ENCODE data around the gene ZNF778.

The ZNF778 gene

DNA sequence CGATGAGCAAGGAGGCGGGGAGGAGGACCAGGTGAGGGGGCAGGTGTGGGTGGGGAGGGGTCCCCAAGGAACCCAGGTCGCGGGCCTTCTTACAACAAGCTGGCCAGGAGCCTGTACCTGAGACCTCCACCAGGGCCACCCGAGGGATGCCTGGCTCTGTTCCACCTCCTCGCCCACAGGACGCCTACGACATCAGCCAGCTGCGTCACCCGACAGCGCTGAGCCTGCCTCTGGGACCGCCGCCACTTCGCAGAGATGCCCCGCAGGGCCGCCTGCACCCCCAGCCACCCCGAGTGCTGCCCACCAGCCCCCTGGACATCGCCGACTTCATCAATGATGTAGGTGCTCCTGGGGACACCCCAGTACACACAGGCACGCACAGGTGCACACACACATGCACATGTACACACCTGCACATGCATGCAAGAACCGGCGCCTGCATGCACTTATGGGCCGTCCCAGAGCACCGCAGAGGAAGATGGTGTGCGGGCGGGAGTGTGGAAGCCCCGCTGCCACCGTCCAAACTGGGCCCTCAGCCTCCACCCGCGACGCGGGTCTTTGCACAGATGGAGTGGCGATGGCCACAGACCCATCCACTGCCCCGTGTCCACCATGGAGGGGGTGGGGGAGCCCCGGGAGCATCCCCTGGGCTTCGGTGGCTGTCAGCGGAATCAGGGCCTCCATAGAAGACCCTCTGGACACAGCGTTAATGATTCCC, 23.8 kb upstream of the ZNF778 start:
- Histone ChIP-seq H3K27me3 (ENCODE audit: insufficient read depth, low read length) (peaks cover 36% of the 10 kb centered on the region), H3K4me3 (ENCODE audit: low read length) (no peak overlapping the region), H3K4me1 (ENCODE audit: insufficient read depth, low read length) (peaks cover 11% of the 10 kb centered on the region), H2AFZ (ENCODE audit: low read depth, low read length) (no peak overlapping the region), H3K9me3 (ENCODE audit: low read length) (no peaks in the 10 kb centered on the region), H3K36me3 (ENCODE audit: insufficient read depth, low read length) (no peaks in the 10 kb centered on the region)

DNA sequence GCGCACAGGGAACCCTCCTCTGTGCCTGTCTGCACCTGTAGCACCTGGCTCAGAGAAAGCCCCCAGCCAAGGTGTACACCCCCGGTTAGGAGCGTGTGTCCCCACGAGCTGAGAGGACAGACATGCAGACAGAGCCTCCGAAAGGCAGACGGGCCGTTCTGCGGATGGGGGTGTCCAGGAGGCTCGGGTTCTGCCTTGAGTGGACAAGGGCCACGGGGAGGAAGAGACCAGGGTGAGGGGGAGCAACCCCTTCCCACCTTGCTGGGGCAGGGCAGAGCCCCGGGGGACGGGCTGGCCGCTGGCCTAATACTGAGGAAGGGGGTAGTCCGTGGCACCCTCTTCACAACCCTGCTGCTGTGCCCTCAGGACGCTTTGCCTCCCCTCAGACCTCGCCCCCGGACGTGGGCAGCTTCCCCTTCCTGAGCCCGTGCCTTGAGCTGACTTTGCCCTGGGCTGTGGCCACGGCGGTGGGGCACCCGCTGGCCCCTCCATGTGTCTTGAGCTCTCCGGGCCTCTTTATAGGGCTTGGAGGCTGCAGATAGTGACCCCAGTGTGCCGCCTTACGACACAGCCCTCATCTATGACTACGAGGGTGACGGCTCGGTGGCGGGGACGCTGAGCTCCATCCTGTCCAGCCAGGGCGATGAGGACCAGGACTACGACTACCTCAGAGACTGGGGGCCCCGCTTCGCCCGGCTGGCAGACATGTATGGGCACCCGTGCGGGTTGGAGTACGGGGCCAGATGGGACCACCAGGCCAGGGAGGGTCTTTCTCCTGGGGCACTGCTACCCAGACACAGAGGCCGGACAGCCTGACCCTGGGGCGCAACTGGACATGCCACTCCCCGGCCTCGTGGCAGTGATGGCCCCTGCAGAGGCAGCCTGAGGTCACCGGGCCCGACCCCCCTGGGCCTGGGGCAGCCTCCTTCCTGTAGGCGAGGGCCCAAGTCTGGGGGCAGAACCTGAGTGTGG, 22.9 kb upstream of the ZNF778 start:
- Histone ChIP-seq H3K4me1 (ENCODE audit: insufficient read depth, low read length) (peaks cover 11% of the 10 kb centered on the region), H3K4me3 (ENCODE audit: low read length) (no peak overlapping the region), H3K9me3 (ENCODE audit: low read length) (no peaks in the 10 kb centered on the region), H2AFZ (ENCODE audit: low read depth, low read length) (no peak overlapping the region), H3K36me3 (ENCODE audit: insufficient read depth, low read length) (no peaks in the 10 kb centered on the region), H3K27me3 (ENCODE audit: insufficient read depth, low read length) (peaks cover 43% of the 10 kb centered on the region)

DNA sequence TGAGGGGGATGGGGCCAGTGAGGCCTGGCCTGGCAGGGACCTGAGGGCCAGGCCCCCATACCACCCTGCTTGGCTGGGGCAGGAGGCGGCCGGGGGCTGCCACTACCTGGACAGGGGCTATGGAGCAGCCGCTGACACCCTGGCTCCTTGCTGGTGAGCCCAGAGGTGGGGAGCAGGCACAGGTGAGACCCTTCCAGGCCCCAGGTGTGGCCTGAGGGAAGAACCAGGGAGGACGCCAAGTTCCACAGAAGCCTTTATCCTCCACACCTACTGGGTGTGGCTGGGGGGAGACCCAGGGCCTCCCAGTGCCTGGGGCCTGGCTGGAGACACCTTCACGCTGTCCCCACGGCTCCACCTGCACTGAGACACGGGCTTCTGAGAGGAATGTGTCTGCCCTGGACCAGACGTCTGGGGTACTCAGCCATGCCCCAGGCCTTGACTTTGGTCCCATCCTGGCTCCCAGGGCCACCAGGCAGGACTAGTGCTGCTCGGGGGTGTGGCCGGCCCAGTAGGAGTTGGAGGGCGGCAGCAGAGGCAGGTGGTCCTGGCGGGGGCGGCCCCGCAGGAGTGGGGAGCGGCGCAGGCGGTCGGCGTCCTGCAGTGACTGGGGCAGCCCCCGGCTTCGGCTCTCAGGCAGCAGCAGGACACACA, 21.9 kb upstream of the ZNF778 start:
- no peaks in the 10 kb centered on the region for H3K36me3 ChIP-seq (ENCODE audit: insufficient read depth, low read length)
- H3K9me3 ChIP-seq (ENCODE audit: low read length): no peaks in the 10 kb centered on the region
- H3K4me1 ChIP-seq (ENCODE audit: insufficient read depth, low read length): peaks cover 19% of the 10 kb centered on the region
- peaks cover 50% of the 10 kb centered on the region for H3K27me3 ChIP-seq (ENCODE audit: insufficient read depth, low read length)
- H3K4me3 ChIP-seq (ENCODE audit: low read length): no peak overlapping the region
- no peak overlapping the region for H2AFZ ChIP-seq (ENCODE audit: low read depth, low read length)

DNA sequence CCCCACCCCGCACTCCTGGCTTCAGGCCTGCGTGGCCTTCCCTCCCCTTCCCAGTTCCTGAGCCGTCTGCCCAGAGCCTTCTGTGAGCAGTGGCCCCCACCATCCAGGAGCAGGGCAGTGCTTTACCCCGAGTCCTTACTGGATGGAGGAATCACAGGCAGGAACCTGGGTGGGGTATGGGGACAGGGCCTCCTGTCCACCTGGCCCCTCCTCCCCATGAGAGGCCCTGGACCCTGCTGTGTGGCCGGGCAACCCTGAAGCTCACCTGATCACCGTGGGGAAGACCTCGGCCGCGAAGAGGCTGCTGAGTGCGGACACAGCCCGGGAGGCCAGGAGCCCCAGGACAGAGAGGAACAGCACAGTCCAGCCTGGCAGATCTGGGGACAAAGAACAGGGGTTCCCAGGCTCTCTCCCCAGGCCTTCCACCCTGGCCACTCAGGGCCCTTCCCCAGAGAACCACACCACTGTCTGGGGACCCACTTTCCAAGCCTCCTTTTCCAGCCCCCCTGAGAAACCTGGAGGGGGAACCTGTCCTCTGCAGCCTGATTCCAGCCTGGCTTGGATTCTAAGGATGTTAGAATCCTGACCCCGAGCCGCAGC, 20.4 kb upstream of the ZNF778 start:
- no peaks in the 10 kb centered on the region for H3K9me3 ChIP-seq (ENCODE audit: low read length)
- H2AFZ ChIP-seq (ENCODE audit: low read depth, low read length): no peak overlapping the region
- H3K4me1 ChIP-seq (ENCODE audit: insufficient read depth, low read length): peaks cover 11% of the 10 kb centered on the region
- H3K4me3 ChIP-seq (ENCODE audit: low read length): no peak overlapping the region
- peaks cover 48% of the 10 kb centered on the region for H3K27me3 ChIP-seq (ENCODE audit: insufficient read depth, low read length)
- no peaks in the 10 kb centered on the region for H3K36me3 ChIP-seq (ENCODE audit: insufficient read depth, low read length)

DNA sequence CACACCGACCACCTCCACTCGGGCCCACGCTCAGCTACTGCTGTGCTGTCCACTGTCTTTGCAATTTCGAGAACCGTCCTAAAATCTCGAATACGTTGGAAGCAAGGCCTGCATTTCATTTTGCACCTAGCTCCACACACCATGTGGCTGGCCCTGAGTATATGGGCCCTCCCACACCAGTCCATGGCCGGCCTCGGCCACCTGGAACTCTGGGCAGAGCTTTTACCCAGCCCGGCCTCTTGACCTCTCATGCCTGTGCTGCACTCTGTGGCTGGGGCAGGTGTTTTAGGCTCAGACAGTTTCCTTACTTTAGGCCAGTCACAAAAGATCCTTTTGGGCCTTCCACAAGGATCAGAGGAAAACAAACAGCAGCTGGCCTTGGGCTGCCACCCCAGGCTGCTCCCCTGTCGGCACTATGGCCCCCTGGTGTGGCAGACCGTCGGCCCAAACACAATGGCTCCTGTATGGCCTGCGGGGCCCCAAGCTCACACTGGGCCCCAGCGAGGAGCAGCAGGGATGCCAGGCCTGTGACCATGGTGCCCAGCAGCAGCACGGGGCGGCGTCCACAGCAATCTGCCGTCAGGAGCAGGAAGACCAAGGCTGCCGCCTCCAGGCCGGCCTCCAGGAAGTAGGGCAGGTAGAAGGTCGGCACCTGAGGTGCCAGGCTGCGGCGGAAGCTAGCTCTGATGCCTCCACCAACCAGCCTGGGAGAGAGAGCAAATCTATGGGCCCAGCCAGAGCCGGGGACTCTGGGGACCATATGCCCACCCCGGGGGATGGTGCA, 19.7 kb upstream of the ZNF778 start:
- H3K27me3 ChIP-seq (ENCODE audit: insufficient read depth, low read length): peaks cover 55% of the 10 kb centered on the region
- no peak overlapping the region for H2AFZ ChIP-seq (ENCODE audit: low read depth, low read length)
- peaks cover 3% of the 10 kb centered on the region for H3K9me3 ChIP-seq (ENCODE audit: low read length)

DNA sequence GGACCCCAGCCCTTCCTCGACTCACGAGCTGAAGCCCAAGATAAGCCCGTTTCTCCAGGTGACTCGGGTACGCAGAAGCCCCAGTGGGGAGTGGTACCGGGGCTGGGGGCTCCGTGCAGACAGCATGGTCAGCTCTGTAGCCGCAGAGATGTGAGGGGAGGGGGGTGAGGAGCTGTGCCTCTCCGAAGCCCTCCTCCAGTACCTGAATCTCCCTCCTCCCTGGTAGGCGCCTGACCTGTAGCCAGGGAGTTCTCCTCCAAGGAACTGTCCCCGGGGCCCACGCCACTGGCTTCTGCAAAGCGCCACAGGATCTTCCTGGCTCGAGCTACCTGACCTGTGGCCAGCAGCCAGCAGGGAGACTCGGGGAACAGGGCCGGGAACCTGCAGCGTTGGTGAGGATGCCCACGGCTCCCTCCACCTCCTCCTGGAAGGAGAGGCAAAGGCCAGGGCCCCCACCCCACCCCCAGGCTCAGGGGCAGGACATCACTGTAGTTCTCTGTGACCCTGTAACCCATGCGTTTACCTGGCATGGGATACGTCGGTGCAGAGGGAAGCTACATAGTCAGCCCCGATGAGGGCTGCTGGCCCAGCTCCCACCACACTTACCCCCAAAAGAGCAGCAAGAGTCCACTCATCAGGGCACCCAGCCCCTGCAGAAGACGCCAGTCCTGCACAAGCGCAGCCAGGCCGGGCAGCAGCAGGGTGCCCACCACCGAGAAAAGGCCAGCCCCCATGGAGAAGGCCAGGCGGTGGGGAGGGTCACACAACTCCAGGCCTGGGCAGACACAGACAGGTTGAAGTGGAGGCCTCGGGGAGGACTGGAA, 18.9 kb upstream of the ZNF778 start:
- Histone ChIP-seq H3K27me3 (ENCODE audit: insufficient read depth, low read length) (peaks cover 61% of the 10 kb centered on the region), H2AFZ (ENCODE audit: low read depth, low read length) (no peak overlapping the region), H3K36me3 (ENCODE audit: insufficient read depth, low read length) (no peaks in the 10 kb centered on the region), H3K4me3 (ENCODE audit: low read length) (no peak overlapping the region), H3K4me1 (ENCODE audit: insufficient read depth, low read length) (peaks cover 11% of the 10 kb centered on the region), H3K9me3 (ENCODE audit: low read length) (peaks cover 3% of the 10 kb centered on the region)

More for the DNA sequence above, 19.7 kb upstream of the ZNF778 start:
- Histone ChIP-seq H3K4me3 (ENCODE audit: low read length) (no peak overlapping the region), H3K4me1 (ENCODE audit: insufficient read depth, low read length) (peaks cover 11% of the 10 kb centered on the region), H3K36me3 (ENCODE audit: insufficient read depth, low read length) (no peaks in the 10 kb centered on the region)

DNA sequence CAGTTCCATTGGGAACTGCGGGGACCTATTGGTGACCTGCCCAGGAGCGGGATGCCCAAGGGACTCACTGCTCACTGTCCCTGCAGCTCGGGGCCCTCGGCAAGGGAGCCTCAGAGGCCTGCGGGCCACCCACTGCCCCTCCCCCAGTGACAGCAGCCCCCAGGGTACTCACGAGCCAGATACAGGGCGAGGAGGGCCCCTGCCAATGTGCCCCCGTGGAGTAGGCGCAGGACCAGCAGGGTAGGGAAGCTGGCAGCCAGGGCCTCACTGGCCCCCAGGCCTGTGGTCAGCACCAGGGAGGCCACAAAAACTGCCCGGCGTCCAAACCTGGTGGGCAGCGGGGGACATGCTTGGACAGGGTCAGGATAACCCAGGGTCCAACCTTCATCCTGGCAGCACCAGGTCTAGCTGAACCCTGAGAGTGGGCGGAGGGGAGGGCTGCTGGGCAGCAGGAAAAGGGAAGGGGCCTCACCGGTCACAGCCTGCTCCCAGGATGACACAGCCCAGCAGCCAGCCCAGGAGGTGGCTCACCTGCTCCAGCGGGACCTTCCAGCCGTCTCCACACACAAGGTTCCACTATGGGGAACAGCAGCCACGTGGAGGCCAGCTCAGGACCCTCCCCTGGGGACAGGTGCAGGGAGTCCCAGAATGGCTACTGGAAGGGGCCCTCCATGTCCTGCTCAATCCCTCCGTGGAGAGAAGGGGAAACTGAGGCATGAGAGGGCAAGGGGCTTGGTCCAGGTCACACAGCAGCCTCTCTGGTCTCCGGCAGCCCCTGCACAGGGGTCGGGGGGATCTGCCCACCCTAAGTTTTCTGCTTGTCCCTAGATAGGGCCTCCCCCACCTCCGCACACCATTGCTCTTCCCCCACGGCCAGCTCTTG, 18.0 kb upstream of the ZNF778 start:
- no peaks in the 10 kb centered on the region for H3K36me3 ChIP-seq (ENCODE audit: insufficient read depth, low read length)
- H2AFZ ChIP-seq (ENCODE audit: low read depth, low read length): no peak overlapping the region
- no peak overlapping the region for H3K4me3 ChIP-seq (ENCODE audit: low read length)
- peaks cover 3% of the 10 kb centered on the region for H3K9me3 ChIP-seq (ENCODE audit: low read length)
- peaks cover 11% of the 10 kb centered on the region for H3K4me1 ChIP-seq (ENCODE audit: insufficient read depth, low read length)
- H3K27me3 ChIP-seq (ENCODE audit: insufficient read depth, low read length): peaks cover 58% of the 10 kb centered on the region

DNA sequence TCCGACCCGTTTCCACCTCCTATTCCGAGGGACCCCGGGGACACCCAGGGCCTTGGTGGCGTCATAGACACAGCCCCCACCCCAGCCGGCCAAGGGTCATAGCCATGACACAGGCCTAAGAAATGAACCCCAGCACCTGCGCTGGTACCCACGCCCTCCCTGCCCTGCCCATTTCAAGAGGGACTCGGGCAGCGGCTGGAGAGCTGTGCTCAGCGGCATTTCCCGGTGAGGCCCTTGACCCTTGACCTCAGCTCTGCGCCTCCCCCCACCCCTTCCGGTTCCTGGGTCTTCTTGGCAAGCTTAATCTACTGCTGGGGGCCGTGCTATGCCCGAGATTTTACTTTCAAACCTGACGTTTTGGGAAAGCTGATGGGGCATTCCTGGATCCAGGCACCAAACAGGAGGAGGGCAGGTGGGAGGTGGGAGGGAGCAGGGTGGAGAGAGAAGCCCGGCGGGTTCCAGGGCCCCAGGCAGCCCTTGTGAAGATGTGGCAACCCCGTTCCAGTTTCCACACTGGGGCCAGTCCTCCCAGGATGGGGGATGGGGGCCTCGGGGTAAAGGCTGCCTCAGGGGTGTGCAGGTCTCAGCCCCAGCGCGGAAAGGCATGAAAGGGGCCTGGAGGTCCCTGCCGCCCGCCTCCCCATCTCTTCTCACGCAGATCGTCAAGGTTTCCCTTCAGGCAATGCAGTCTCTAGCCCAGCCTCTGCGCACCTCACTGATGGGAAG, 17.2 kb upstream of the ZNF778 start, which contains the start of gene SLC22A31:
TSS of gene SLC22A31 (minus strand) at position 414 of the 726 bp plus-strand sequence. CDS start at position 378, 36 bp downstream.
- H3K36me3 ChIP-seq (ENCODE audit: insufficient read depth, low read length): no peaks in the 10 kb centered on the region
- H3K4me1 ChIP-seq (ENCODE audit: insufficient read depth, low read length): peaks cover 11% of the 10 kb centered on the region
- peak within 1 kb of the TSS; percentile 24 for H2AFZ ChIP-seq (ENCODE audit: low read depth, low read length)
- H3K4me3 ChIP-seq (ENCODE audit: low read length): peak within 1 kb of the TSS; percentile 17
- peaks cover 3% of the 10 kb centered on the region for H3K9me3 ChIP-seq (ENCODE audit: low read length)
- H3K27me3 ChIP-seq (ENCODE audit: insufficient read depth, low read length): peaks cover 58% of the 10 kb centered on the region

DNA sequence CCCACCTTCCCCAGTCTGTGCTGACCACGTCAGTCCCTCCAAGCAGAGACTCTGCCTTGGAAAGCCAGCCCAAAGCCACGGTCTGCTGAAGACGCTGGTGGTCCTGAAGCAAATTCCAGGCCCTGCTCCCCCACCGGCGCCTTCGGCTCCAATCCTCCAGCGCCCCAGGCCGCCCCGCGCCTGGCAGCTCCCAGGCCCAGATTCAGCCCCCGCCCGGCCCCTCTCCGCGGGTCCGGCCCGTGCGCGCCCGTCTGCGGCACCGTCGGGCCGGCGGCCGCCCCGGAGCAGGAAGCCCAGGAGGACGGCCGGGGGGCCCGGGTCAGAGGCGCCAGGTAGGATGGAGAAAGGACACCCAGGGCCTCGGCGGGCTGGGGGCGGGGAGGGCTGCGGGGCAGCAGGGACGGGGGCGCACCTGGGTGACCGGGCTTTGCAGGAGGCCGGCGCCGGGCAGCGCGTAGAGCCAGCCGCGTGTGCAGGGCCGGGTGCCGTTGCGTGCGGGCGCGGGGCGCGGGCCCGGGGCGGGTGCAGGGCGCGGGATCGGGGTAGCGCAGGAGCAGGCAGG, 16.6 kb upstream of the ZNF778 start:
- no peaks in the 10 kb centered on the region for H3K36me3 ChIP-seq (ENCODE audit: insufficient read depth, low read length)
- peak overlapping the region; percentile 24 for H2AFZ ChIP-seq (ENCODE audit: low read depth, low read length)
- peaks cover 3% of the 10 kb centered on the region for H3K9me3 ChIP-seq (ENCODE audit: low read length)
- peaks cover 58% of the 10 kb centered on the region for H3K27me3 ChIP-seq (ENCODE audit: insufficient read depth, low read length)
- peak overlapping the region; percentile 14 for H3K4me3 ChIP-seq (ENCODE audit: low read length)
- H3K4me1 ChIP-seq (ENCODE audit: insufficient read depth, low read length): peaks cover 11% of the 10 kb centered on the region
